HG03108 (cell line): Measurements from ENCODE around the gene PBLD.
A peak's percentile ranks its signal among the peaks of the same experiment; 100 is the strongest.

ENCODE experiments used
- ATAC-seq: cut with Tn5 transposase; IDR thresholded peaks from one replicate; pipeline ENCODE4 v1.9.1; 2021; ENCODE audit warnings: moderate library complexity; ENCODE audit not compliant: unreplicated experiment

Gene PBLD

GRCh38 chr10:68332259-68333057 lies at the start of gene PBLD:
TSS of gene PBLD (minus strand) at chr10:68332928. CDS start at chr10:68306844, 26,084 bp downstream.
- ATAC-seq, result peak; percentile 16

DNA sequence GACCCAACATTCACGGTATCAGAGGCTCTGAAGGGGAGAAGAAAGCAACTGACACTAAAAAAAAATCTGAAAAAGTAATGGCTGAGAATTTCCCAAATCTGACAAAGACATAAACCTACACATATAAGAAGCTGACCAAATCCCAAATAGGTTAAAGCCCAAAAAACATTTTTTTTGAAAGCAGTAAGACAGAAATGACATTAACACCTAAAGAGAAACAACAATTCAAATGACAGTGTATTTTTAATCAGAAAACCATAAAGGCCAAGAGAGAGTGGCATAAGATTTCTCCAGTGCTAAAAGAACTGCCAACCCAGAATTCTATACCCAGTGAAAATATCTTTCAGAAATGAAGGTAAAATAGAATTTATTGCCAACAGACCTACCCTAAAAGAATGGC lies 38.9 kb upstream of the PBLD start:
- ATAC-seq, result no peak

- no peak for ATAC-seq
Observed at GRCh38 chr10:68367121-68367520, 34.4 kb upstream of the PBLD start.

DNA sequence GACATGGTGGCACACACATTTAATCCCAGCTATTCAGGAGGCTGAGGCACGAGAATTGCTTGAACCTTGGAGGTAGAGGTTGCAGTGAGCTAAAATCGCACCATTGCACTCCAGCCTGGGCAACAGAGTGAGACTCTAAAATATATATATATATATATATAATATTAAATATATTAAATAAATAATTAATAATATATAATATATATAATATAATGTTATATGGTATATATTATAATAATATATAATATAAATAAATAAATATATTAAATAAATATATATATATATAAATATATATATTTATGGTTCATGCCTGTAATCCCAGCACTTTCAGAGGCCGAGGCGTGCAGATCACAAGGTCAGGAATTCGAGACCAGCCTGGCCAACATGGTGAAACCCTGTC lies 33.9 kb upstream of the PBLD start:
- no peak for ATAC-seq

DNA sequence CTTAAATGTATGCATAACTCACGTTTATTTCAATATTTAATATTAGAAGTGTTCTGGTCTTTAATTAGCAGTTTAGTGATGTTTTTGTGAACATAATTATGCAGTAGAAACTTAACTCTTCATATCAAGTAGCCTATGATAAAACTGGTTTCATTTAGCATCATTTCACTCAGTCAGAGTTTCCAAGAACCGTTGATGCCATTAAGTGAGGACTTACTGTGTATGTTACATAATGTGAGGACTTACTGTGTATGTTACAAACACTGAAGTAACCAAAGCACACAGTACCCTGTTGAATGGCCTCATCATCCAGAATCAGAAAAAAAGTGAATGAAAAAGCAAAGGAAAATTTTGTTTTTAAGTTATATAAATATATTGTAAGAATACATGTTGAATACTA lies 32.9 kb upstream of the PBLD start:
- ATAC-seq, result no peak

DNA sequence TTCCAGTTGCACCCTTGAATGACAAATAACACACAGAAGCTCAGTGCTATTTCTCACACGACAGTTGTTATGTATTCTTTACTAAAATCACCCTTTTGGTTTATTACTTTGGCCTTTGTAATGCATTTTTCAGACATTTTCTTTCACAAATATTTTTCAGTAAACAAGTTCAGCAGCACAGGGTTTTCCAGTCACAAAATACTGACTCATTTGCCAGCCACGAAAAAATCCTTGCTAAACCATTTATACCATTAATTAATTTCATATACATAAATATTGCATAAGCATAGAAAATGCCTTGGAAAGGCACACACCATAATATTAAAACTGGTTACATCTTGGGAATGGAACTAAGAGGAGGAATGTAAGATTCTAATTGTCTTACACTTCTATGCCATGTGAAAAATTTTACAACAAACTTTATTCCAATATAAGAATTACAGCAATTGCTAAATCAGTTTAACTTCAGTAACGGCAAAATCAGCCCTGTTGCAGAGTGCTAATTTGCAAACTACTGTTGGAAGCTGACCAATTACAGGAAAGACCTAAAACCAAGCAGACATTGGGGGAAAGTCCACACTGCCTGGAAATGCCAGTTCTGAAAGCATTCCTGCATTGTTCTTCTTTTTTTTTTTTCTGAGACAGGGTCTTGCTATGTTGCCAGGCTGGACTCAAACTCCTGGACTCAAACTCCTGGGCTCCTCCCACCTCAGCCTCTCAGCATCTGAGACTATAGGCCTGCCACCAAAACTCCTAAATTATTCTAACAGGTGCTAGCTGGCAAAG lies 31.6 kb upstream of the PBLD start:
- no peak for ATAC-seq

DNA sequence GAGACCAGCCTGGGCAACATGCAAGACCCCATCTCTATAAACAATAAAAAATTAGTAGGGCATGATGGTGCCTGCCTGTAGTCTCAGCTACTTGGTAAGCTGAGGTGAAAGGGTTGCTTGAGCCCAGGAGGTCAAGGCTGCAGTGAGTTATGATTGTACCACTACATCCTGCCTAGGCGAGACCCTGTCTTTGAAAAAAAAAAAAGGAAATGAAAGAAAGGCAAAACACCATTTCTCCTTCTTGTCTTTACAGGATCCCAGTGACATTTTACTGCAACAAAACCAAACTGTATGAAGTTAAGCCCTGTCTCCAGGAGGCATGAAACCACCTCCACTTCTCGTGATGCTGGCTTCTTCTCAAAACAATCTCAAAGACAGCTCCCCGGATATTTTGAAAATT lies 29.9 kb upstream of the PBLD start:
- ATAC-seq, result no peak

DNA sequence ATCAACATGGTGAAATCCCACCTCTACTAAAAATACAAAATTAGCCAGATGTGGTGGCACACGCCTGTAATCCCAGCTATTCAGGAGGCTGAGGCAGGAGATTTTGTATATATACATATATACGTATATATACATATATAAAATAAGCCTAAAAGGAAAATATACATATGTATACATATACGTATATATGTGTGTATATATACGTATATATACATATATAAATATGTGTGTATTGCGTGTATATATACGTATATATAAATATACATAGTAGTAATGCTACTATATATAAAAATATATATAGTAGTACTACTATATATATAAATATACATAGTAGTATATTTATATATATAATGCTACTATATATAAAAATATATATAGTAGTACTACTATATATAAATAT lies 26.5 kb upstream of the PBLD start:
- ATAC-seq, result no peak

- no peak for ATAC-seq
Observed at GRCh38 chr10:68353537-68353936, 20.8 kb upstream of the PBLD start.

- ATAC-seq, result no peak
Observed at GRCh38 chr10:68348265-68348741, 15.6 kb upstream of the PBLD start.

GRCh38 chr10:68346774-68347173 lies 14.0 kb upstream of the PBLD start:
- ATAC-seq, result no peak

- ATAC-seq, result no peak
Observed at GRCh38 chr10:68345621-68346020, 12.9 kb upstream of the PBLD start.

GRCh38 chr10:68342909-68343516 lies 10.3 kb upstream of the PBLD start:
- no peak for ATAC-seq

DNA sequence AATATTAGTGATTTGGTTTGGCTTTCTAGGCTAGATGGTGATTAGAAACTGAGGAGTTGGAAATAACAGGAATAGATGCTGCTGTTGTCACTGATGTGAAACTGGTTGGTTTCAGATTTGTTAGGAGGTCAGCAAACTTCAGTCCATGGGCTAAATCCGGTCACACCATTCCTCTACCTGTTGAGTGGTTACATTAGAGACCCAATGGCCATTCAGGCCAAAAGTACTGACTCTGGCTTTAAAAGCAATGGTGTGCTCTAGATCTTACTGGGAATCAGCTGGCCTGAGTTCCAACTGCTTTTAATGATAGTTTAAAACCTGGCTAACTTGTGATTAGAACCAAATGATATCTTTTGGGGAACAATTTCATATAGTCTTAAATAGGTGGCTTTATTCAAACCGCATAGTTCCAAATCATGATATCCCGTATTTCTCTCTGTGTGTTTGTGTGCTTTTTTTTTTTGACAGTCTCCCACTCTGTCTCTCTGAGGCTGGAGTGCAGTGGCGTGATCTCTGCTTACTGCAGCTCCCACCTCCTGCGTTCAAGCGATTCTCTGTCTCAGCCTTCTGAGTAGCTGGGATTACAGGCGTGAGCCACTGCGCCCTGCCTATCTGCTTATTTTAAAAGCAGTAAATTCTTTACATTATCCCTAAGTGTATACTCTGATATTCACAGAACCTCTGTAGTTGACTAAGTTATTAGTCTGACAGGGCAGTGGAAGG lies 7.8 kb upstream of the PBLD start:
- ATAC-seq, result no peak

DNA sequence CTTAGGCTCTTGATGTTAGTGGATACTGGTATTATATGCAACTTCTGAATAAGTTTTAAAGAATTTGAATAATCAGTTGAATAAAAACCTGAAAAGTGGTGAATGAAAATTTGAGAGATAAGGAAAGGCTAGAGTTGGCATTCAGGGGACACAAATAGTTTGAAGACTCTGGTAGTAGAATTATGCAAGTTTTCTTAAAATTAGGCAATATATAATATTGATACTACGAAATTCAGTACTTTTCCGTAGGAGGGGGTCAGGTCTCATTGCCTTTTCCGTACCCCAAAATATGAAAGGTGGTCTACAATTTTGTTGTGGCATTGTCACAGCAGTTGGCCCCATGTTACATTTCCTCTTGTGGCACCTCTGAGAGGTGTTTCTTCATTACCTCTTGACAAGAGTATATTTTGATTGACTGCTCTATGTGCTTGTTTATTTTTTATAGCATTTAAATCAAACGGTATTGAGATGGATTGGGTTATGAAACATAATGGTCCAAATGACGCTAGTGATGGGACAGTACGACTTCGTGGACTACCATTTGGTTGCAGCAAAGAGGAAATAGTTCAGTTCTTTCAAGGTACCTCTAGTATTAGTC lies 4.1 kb upstream of the PBLD start:
- ATAC-seq, result no peak

GRCh38 chr10:68334672-68335467 lies 2.1 kb upstream of the PBLD start:
- ATAC-seq, result no peak

- no peak for ATAC-seq
Observed at GRCh38 chr10:68333440-68334431, 1.0 kb upstream of the PBLD start.

DNA sequence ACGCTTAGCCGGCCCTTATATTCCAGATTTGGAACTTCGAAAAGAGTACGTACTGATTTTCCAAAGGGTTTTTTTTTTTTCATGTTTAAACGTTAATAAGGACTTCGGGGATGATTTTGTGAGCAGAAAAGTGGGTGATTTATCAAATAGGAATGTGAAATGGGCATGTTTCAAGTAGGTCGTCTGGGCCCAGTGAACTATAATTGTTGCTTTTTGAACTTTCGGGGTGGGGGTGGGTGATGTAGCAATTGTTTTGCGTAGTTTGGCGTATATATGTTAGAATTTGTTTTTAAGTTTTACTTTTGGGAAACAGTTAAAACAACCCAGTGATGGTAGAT lies 299 bp upstream of the PBLD start:
- no peak for ATAC-seq
